Measurements from ENCODE around the gene DGKQ. TPM values are rescaled to one million over a fixed set of nuclear protein-coding genes. Genes with fewer than 3 reads are reported as not detected.
"Not testable (repeated sequence)": the region's sequence is repeated elsewhere in the genome, so short reads cannot be mapped to it uniquely, and the experiment has no call there.

Gene DGKQ
- polyA plus RNA-seq, 5 donors: 4.1 to 10.3 (median 5.2) TPM

DNA sequence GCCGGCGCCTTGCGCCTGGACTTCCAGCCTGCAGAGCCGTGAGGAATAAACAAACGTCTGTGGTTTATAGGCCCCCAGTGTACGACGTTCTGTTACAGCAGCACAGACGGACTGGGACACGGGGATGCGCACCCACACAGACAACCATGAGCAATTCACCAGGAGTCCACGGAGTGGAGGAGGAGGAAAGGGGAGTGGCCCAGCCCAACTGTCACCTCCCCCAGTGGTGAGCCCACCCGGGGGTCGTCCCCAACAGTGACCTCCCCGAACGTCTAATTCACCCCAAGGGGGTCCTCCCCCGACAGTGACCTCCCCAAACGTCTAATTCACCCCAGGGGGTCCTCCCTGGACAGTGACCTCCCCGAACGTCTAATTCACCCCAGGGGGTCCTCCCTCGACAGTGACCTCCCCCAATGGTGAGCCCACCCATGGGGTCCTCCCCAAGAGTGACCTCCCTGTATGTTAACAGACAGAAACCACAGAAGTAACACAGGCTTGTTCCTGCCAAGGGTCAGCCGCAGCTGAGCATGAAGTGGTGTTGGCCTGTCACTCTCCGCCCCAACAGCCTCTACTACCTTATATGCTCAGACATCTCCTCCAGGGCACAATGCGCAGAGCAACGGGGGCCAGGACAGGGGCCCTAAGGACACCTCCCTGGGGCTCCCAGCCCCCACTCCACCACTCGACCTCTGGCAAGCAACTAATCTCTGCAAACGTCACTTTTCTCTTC is 47.4 kb downstream of the DGKQ start:
- DNase-seq: no peak

DNA sequence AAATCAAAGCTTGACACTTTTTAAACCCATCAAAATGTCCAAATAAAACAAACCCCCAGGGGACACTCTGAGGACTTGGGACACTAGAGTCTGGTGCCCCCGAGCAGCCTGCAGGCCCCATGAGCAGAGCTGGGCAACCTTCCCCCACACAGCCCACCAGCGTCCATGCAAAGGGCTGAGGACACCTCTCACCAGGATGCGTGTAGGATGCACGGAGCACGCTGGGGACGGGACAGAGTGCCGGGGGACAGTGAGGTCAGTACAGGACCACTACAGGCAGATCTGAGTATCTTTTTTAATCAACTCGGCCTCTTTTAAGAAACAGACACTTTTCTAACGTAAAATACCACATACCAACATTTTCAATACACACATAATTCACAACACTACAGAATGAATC is 48.2 kb downstream of the DGKQ start:
- DNase-seq: no peak

- no peak for DNase-seq
These were observed 49.0 kb downstream of the DGKQ start for GRCh38 chr4:924107-925096.

GRCh38 chr4:921830-922331 is 51.5 kb downstream of the DGKQ start:
- DNase-seq: no peak

DNA sequence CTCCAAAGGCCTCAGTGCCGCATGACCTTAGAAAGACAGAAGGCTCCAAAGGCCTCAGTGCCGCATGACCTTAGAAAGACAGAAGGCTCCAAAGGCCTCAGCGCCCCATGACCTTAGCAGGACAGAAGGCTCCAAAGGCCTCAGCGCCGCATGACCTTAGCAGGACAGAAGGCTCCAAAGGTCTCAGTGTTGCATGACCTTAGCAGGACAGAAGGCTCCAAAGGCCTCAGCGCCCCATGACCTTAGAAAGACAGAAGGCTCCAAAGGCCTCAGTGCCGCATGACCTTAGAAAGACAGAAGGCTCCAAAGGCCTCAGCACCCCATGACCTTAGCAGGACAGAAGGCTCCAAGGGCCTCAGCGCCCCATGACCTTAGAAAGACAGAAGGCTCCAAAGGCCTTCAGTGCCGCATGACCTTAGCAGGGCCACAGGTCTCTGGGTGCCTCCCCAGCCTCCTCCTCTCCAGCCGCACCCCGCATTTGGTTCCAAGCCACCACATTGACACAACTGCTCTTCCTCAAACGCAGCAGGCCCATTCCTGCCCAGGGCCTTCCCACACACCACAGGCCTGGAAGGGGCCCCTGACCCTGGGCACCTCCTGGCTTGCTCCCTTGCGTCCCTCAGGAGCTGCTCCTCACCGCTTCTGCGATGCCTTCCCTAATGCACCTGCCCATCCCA is 54.2 kb downstream of the DGKQ start:
- not testable (repeated sequence) for DNase-seq

GRCh38 chr4:918591-918990 is 54.8 kb downstream of the DGKQ start:
- not testable (repeated sequence) for DNase-seq

DNA sequence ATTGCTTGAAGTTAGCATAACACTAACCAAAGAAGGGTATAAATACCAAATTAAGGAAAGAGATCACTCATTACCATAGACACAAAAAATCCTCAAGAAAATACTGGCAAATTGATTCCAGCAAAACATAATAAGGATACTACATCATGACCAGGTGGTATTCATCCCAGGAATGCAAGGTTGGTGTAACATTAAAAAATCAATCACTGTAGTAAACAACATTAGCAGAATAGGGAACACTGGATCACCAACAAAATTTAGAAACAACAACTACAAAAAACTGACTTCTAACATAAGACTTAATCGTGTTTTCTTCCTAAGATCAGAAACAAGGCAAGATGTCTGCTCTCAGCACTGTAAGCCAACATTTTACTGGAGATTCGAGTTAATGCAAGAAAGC is 55.4 kb downstream of the DGKQ start:
- DNase-seq: no peak

DNA sequence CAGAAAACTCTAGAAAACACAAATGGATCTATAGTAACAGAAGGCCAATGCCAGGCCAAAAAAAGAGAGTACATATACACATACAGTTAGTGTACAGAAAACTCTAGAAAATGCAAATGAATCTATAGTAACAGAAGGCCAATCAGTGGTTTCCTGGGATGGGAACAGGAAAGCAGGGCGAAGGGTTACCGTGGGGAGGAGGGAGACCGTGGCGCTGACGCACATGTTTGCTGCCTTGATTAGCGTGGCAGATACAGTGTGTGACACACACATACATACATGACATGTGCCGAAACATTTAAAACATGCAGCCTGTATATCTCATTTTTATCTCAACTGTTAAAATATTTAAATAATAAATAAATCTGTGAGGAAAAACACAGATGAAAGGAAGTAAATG is 55.9 kb downstream of the DGKQ start:
- DNase-seq: no peak

- DNase-seq: no peak
These were observed 57.8 kb downstream of the DGKQ start for GRCh38 chr4:915595-915994.

DNA sequence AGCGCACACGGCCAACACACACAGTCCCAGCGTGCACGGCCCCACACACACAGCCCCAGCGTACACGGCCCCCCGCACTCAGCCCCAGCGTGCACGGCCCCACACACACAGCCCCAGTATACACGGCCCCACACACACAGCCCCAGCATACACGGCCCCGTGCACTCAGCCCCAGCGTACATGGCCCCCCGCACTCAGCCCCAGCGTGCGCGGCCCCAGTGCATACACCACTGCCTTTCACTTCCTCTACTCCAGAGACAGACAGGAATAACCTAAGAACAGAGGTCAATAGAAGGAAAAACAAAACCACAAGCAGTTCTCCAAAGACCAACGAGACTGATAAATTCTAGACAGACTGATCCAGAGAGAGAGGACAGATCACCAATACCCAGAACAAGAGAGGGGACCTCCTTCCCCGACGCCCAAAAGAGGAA is 58.3 kb downstream of the DGKQ start:
- DNase-seq: no peak

DNA sequence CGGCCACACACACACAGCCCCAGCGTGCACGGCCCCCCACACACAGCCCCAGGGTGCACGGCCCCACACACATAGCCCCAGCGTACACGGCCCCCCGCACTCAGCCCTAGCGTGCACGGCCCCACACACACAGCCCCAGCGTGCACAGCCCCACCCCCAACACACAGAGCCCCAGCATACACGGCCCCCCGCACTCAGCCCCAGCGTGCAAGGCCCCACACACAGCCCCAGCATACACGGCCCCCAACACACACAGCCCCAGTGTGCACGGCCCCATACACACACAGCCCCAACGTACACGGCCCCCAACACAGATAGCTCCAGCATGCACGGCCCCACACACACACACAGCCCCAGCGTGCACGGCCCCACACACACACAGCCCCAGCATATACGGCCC is 58.8 kb downstream of the DGKQ start:
- DNase-seq: no peak

- no peak for DNase-seq
These were observed 60.1 kb downstream of the DGKQ start for GRCh38 chr4:913280-913618.

DNA sequence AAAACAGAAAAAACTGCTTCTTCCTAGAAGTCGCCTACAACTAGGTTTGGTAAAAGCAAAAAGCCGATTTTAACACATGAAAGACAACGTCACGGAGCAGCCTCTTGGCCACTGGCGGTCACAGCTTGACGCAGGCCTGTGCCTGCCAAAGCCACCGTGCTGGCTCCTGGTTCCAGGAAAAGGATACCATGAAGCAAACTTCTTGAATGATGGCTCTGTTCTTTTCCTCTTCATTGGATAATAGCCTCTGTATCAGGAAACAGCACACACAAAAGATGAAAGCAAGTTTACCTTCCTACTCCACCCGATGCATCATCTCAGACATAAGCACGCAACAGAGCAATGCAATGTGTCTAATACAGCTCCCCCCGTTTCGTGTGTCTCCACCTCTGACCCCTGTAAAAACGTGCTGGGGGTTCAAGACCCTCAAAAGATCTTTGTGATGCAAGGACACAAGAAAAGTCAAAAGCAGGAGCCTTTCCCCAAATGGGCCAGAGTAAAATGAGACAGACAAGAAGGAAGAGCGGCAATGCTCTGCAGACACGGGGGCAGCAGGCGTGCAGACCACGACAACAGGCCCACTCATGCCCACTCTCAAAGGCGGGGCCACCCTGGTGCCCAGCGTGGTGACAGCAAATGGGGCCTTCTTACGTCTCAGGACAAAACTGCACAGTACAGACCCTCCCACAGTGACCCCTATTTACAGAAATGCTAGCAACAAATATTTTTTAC is 60.7 kb downstream of the DGKQ start:
- DNase-seq: no peak

GRCh38 chr4:911871-912490 is 61.4 kb downstream of the DGKQ start:
- DNase-seq: no peak

DNA sequence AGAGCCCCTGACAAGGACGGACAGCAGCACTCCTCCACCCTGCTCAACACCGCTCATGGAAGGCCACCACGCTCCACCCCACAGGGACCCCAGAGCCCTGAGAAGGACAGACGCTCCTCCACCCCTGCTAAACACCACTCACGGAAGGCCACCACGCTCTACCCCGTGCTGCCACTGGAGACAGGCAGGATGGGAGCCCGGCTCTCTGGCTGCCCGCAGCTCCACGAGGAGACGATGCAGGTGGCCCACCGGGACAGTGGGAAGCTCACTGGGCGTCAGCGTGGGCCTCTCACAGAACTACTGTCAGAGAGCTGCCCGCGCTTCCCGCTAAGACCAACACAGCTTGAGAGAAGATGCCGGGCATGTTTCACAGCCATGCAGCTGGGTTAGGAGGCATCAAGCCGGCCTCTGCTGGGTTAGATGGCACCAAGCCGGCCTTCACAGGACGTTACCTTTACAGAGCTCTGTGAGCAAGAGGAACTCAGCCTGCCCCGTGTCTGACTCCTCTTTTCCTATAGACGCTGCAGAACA is 62.1 kb downstream of the DGKQ start:
- no peak for DNase-seq

GRCh38 chr4:910366-911091 is 62.8 kb downstream of the DGKQ start:
- no peak for DNase-seq

- no peak for DNase-seq
These were observed 63.5 kb downstream of the DGKQ start for GRCh38 chr4:909821-910220.

GRCh38 chr4:909131-909571 is 64.2 kb downstream of the DGKQ start:
- no peak for DNase-seq
